Ishikawa (cell line): ENCODE data around the gene GRB10.

Experiments used
- CEBPB ChIP-seq: IDR thresholded peaks from 2 replicates; pipeline ENCODE4 v1.6.1; 2012
- CREB1 ChIP-seq: IDR thresholded peaks from 2 replicates; pipeline ENCODE4 v1.6.1; 2012; ENCODE audit warnings: low read depth
- EGR1 ChIP-seq: IDR thresholded peaks from 2 replicates; pipeline ENCODE4 v1.6.1; 2012
- EP300 ChIP-seq: IDR thresholded peaks from 2 replicates; pipeline ENCODE4 v1.6.1; 2012; ENCODE audit warnings: borderline replicate concordance
- FOXM1 ChIP-seq: IDR thresholded peaks from 2 replicates; pipeline ENCODE4 v1.6.1; 2012; ENCODE audit warnings: low read depth, borderline replicate concordance
- NFIC ChIP-seq: IDR thresholded peaks from 2 replicates; pipeline ENCODE4 v1.6.1; 2012
- RAD21 ChIP-seq: IDR thresholded peaks from 2 replicates; pipeline ENCODE4 v1.6.1; 2012; ENCODE audit warnings: low read depth
- TAF1 ChIP-seq: IDR thresholded peaks from 2 replicates; pipeline ENCODE4 v1.6.1; 2012; ENCODE audit warnings: low read depth, mild to moderate bottlenecking
- TCF12 ChIP-seq: IDR thresholded peaks from 2 replicates; pipeline ENCODE4 v1.6.1; 2012; ENCODE audit warnings: low read depth
- TEAD4 ChIP-seq: IDR thresholded peaks from 2 replicates; pipeline ENCODE4 v1.6.1; 2012
- YY1 ChIP-seq: IDR thresholded peaks from 2 replicates; pipeline ENCODE4 v1.6.1; 2012; ENCODE audit warnings: low read depth
- ZBTB7A ChIP-seq: IDR thresholded peaks from 2 replicates; pipeline ENCODE4 v1.6.1; 2012; ENCODE audit warnings: low read depth
- TF ChIP-seq, protein P1 (sequence below): IDR thresholded peaks from 2 replicates; pipeline ENCODE4 v1.6.1; 2012
- TF ChIP-seq, protein P2 (sequence below): IDR thresholded peaks from 2 replicates; pipeline ENCODE4 v1.6.1; 2012
- TF ChIP-seq, protein P3 (sequence below): IDR thresholded peaks from 2 replicates; pipeline ENCODE4 v1.6.1; 2012; ENCODE audit warnings: low read depth, mild to moderate bottlenecking

The GRB10 gene

DNA sequence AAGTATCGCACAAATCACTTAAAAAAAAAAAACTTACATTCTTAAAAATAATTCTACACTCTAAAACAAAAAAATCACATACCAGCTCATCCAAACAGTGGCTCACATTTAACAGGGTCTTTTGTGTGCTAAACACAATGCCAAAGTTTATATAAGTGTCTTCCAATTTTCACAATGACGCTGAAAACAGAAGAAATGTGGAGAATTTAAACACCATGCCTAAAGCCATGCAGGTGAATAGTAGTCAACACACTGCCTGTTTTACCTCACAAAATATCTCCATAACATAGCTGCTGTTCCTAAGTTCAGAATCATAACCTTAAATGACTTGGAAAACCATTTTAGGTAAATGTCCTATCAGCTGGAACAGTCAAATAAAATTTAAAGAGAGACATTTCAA is 55.0 kb downstream of the GRB10 start:
- TF ChIP-seq, protein P1, sequence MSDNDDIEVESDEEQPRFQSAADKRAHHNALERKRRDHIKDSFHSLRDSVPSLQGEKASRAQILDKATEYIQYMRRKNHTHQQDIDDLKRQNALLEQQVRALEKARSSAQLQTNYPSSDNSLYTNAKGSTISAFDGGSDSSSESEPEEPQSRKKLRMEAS = no peak
- TF ChIP-seq RAD21 (no peak), CEBPB (no peak), CREB1 (no peak), FOXM1 (no peak), TCF12 (no peak), ZBTB7A (no peak), TEAD4 (no peak), EP300 (no peak), EGR1 (no peak)
- TF ChIP-seq, protein P2, sequence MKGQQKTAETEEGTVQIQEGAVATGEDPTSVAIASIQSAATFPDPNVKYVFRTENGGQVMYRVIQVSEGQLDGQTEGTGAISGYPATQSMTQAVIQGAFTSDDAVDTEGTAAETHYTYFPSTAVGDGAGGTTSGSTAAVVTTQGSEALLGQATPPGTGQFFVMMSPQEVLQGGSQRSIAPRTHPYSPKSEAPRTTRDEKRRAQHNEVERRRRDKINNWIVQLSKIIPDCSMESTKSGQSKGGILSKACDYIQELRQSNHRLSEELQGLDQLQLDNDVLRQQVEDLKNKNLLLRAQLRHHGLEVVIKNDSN = no peak
- TF ChIP-seq, protein P3, sequence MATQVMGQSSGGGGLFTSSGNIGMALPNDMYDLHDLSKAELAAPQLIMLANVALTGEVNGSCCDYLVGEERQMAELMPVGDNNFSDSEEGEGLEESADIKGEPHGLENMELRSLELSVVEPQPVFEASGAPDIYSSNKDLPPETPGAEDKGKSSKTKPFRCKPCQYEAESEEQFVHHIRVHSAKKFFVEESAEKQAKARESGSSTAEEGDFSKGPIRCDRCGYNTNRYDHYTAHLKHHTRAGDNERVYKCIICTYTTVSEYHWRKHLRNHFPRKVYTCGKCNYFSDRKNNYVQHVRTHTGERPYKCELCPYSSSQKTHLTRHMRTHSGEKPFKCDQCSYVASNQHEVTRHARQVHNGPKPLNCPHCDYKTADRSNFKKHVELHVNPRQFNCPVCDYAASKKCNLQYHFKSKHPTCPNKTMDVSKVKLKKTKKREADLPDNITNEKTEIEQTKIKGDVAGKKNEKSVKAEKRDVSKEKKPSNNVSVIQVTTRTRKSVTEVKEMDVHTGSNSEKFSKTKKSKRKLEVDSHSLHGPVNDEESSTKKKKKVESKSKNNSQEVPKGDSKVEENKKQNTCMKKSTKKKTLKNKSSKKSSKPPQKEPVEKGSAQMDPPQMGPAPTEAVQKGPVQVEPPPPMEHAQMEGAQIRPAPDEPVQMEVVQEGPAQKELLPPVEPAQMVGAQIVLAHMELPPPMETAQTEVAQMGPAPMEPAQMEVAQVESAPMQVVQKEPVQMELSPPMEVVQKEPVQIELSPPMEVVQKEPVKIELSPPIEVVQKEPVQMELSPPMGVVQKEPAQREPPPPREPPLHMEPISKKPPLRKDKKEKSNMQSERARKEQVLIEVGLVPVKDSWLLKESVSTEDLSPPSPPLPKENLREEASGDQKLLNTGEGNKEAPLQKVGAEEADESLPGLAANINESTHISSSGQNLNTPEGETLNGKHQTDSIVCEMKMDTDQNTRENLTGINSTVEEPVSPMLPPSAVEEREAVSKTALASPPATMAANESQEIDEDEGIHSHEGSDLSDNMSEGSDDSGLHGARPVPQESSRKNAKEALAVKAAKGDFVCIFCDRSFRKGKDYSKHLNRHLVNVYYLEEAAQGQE = no peak

DNA sequence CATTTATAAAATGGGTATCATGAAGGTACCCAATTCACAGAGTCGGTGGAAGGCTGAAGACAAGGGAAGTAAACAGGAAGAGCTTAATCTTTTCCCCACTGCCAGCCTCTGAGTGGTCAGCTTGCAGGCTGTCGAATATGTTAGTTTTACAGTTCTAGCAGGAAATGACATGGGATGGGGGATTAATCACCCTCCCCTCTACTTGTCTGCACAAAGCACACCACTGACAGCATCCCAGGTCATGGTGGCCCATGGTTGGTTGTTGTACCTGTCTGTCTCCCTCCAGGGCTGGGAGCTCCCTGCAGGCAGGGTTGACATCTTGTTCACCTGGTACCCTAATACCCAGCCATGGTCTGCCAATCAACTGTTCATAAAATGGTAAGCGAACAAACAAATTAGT is 55.6 kb downstream of the GRB10 start:
- TF ChIP-seq CREB1 = no peak
- TF ChIP-seq RAD21 = no peak
- TF ChIP-seq, protein P3 = no peak

DNA sequence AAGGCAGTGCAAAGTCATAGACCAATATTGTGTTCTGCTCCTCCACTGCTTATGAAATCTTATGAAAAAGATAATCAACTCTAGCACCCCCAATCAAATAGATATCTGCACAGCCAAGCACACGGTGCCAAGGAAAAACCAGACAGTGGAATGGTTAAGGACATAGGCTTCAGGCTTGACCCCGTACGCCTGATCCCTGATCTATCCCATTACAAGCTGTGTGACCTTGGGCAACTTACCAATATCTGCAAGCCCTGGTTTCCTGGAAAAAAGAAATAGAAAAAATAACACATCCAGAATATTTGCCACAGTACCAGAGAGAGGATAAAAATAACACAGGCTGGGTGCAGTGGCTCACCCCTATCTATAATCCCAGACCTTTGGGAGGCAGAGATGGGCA is 56.9 kb downstream of the GRB10 start:
- TF ChIP-seq, protein P3 = no peak
- TF ChIP-seq CREB1 (no peak), EGR1 (no peak), TEAD4 (no peak), EP300 (no peak), TCF12 (no peak), ZBTB7A (no peak), CEBPB (no peak), FOXM1 (no peak), NFIC (no peak), YY1 (no peak), TAF1 (no peak), RAD21 (no peak)
- TF ChIP-seq, protein P2 = no peak
- TF ChIP-seq, protein P1 = no peak

DNA sequence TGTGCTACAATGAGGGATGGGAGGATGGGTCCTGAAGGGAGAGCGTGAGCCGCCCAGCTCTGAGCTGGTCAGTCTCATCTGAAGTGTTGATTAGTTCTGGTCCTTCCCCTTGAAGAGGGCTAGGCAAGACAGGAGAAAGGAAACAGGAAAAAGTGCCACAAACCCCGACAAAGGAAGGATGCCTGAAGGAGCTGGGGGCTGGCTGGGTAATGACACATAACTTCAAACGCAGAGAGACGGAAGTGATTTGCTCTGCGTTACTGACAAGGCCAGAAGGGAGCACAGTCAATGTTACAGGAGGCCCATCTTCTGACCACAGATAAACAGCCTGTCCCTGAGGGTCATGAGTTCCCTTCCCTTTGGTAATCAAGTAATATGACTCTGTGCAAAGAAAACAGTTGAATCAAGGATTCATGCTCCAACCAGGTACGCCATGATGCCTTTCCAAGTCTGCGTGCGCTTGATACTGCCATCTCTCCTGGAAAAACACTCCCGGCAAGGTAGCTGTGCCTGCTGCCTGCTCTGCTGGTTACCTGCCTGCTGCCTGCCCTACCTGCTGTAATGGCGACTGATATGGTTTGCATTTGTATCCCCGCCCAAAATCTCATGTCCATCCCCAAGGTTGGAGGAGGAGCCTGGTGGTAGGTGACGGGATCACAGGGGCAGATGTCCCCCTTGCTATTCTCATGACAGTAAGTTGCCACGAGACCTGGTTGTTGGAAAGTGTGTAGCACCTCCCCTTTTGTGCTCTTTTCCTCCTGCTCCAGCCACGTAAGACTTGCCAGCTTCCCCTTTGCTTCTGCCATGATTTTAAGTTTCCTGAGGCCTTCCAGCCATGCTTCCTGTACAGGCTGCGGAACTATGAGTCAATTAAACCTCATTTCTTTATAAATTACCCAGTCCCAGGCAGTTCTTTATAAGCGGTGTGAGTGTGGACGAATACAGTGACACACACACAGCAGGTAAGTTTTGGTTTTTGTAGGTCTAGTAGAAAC is 57.9 kb downstream of the GRB10 start:
- TF ChIP-seq YY1 = no peak
- TF ChIP-seq ZBTB7A = no peak
- TF ChIP-seq EP300 = no peak
- TF ChIP-seq NFIC = no peak
- TF ChIP-seq FOXM1 = no peak
- no peak for TF ChIP-seq CEBPB
- TF ChIP-seq RAD21 = no peak
- TF ChIP-seq TCF12 = no peak
- no peak for TF ChIP-seq EGR1
- no peak for TF ChIP-seq CREB1
- TF ChIP-seq, protein P3 = no peak
- no peak for TF ChIP-seq TAF1
- TF ChIP-seq, protein P1 = no peak
- TF ChIP-seq TEAD4 = no peak
- TF ChIP-seq, protein P2 = no peak
